GM19193 (cell line): ENCODE measurements around the gene SCOC.

Experiments used
- POLR2A ChIP-seq: IDR thresholded peaks from 4 replicates; pipeline ENCODE4 v1.6.1; 2011; ENCODE audit not compliant: insufficient read depth, insufficient read length; ENCODE audit errors: extremely low read depth

The SCOC gene

GRCh38 chr4:140351093-140352075 is 22.1 kb upstream of the SCOC start:
- no peak for TF ChIP-seq POLR2A

GRCh38 chr4:140353786-140354185 is 19.7 kb upstream of the SCOC start:
- no peak for TF ChIP-seq POLR2A

- no peak for TF ChIP-seq POLR2A
These were observed 18.2 kb upstream of the SCOC start for GRCh38 chr4:140355288-140355687.

GRCh38 chr4:140357868-140358267 is 15.6 kb upstream of the SCOC start:
- no peak for TF ChIP-seq POLR2A

GRCh38 chr4:140358281-140358680 is 15.2 kb upstream of the SCOC start:
- no peak for TF ChIP-seq POLR2A

GRCh38 chr4:140359562-140360427 is 13.7 kb upstream of the SCOC start:
- TF ChIP-seq POLR2A: no peak

GRCh38 chr4:140361099-140361498 is 12.3 kb upstream of the SCOC start:
- no peak for TF ChIP-seq POLR2A

GRCh38 chr4:140363051-140363450 is 10.4 kb upstream of the SCOC start:
- no peak for TF ChIP-seq POLR2A

GRCh38 chr4:140363558-140363957 is 9.9 kb upstream of the SCOC start:
- TF ChIP-seq POLR2A: no peak

- TF ChIP-seq POLR2A: no peak
These were observed 5.7 kb upstream of the SCOC start for GRCh38 chr4:140367738-140368137.

- TF ChIP-seq POLR2A: no peak
These were observed 4.8 kb upstream of the SCOC start for GRCh38 chr4:140368686-140369085.

GRCh38 chr4:140372751-140373327 is 607 bp upstream of the SCOC start:
- TF ChIP-seq POLR2A: no peak

- no peak for TF ChIP-seq POLR2A
These were observed 658 bp downstream of the SCOC start for GRCh38 chr4:140374130-140374477.

- no peak for TF ChIP-seq POLR2A
These were observed 9.3 kb downstream of the SCOC start for GRCh38 chr4:140382732-140383131.

- no peak for TF ChIP-seq POLR2A
These were observed 14.6 kb downstream of the SCOC start for GRCh38 chr4:140388015-140388414.
